Measurements from ENCODE around the gene MACROD2.

Gene MACROD2

DNA sequence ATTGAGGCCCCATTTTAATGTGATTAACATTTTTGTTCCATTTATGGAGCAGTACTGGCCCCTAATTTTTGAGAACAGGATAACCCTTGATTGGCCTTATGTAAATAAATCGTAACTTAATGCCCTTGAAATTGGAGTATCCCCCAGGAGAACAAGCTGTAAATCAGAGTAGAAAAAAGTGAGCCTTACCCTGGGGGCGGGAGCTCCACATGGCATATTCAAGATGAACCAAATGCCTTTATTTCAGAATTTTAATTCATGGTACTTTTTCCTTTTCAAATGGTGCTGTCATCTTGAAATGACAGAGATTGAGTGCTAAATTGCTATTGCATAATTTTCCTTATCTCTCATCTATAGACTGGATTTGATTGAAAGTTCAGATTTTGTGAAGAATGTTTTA lies 1151.6 kb downstream of the MACROD2 start:
- DNase-seq (ENCODE audit: low read depth) = no peak
- TF ChIP-seq, protein P1, sequence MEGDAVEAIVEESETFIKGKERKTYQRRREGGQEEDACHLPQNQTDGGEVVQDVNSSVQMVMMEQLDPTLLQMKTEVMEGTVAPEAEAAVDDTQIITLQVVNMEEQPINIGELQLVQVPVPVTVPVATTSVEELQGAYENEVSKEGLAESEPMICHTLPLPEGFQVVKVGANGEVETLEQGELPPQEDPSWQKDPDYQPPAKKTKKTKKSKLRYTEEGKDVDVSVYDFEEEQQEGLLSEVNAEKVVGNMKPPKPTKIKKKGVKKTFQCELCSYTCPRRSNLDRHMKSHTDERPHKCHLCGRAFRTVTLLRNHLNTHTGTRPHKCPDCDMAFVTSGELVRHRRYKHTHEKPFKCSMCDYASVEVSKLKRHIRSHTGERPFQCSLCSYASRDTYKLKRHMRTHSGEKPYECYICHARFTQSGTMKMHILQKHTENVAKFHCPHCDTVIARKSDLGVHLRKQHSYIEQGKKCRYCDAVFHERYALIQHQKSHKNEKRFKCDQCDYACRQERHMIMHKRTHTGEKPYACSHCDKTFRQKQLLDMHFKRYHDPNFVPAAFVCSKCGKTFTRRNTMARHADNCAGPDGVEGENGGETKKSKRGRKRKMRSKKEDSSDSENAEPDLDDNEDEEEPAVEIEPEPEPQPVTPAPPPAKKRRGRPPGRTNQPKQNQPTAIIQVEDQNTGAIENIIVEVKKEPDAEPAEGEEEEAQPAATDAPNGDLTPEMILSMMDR (conservative IDR thresholded peaks at IDR 0.05; ENCODE audit: control insufficient read depth, insufficient read depth, low read depth, low read length) = no peak
- H3K4me3 ChIP-seq (ENCODE audit: control insufficient read depth, low read depth, low read length) = no peak overlapping the region

DNA sequence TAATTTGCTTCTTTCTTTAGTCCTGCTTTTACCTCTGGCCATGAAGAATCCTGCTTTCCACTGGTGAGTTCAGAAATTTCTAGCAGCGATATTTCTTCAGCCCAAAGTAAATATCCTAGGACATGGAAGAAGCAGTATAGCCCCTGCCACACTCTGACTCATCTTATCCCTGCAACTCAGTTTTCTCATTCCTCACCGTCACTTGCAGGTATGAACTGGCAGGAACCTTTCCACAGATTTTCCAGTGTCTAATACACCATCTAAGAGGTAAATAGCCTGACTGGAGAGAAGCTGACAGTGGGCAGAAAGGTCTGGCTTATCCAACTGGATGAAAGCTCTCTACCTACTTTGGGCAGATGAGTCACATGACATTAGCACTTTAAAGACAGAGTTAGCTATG lies 1158.8 kb downstream of the MACROD2 start:
- no peak overlapping the region for H3K4me3 ChIP-seq (ENCODE audit: control insufficient read depth, low read depth, low read length)
- TF ChIP-seq, protein P1 (conservative IDR thresholded peaks at IDR 0.05; ENCODE audit: control insufficient read depth, insufficient read depth, low read depth, low read length) = no peak
- no peak for DNase-seq (ENCODE audit: low read depth)

DNA sequence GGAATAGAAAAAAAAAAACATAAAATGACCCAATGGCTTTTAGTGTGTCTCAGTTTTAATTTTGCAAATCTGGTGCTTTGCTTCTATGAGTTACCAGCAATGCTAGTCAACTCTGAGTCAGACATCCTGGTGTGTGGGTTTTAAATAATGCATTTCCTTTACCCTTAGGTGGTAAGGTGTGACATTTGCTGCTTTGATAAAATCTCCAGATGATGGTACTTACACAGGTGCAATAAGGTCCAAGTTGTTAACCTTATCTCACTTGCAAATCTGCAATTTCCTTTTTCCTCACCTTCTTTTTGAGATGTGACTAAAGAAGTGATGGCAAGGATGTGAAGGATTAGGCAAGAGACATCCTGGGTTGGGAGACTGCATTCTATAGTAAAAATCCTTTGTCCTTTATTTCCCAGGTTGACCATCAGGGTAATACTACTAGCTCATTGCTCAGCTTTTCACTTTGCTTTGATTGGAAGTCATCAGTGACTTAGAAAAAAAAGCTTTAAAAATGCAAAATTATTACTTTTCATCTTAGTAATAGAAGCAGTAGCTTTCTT lies 1160.6 kb downstream of the MACROD2 start:
- TF ChIP-seq, protein P1 (conservative IDR thresholded peaks at IDR 0.05; ENCODE audit: control insufficient read depth, insufficient read depth, low read depth, low read length) = no peak
- no peak overlapping the region for H3K4me3 ChIP-seq (ENCODE audit: control insufficient read depth, low read depth, low read length)
- no peak for DNase-seq (ENCODE audit: low read depth)

DNA sequence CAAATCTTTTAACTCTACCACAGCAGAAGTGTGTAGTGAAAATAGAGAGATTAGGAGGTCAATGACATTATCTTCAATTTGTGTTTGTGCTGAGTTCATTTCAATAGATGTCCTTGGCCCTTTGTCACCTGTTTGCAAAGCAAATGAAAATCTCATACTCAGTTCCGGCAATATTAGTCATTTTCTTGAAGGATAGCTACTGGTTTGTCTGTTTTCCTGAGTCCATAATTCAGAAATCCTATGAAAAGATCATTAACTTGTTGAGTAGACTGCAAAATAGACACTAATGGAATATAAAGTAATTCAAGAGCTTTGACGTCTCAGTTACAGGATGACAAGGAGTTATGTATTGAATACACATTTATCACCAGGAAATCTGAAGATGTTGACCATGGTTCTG lies 1163.2 kb downstream of the MACROD2 start:
- DNase-seq (ENCODE audit: low read depth) = no peak
- TF ChIP-seq, protein P1 (conservative IDR thresholded peaks at IDR 0.05; ENCODE audit: control insufficient read depth, insufficient read depth, low read depth, low read length) = no peak
- no peak overlapping the region for H3K4me3 ChIP-seq (ENCODE audit: control insufficient read depth, low read depth, low read length)

DNA sequence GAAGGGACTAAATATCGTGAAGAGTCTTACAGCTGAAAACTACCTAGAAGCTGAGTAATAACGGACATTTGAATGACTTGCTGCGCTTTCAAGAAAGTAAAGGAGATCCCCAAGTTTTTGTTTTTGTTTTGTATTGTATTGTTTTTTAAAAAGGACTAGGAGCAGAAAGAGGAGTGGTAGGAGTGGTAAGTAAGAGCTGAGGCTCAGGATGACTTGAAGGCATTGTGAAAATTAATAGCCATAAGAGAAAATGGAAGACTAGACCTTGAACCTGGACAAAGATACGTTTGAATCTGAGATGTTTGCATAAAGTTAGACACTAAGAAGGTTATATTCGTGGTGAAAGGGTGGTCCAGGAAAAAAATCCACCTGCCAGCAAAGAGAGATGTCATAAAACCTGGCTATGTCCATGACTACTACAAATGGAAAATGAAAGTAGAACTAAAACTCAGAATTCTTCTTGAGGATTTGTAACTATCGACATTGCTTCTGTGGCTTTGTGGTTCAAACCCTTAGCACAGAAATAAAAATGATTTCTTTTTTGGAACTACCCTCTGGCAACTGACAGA lies 1166.8 kb downstream of the MACROD2 start:
- DNase-seq (ENCODE audit: low read depth) = no peak
- TF ChIP-seq, protein P1 (conservative IDR thresholded peaks at IDR 0.05; ENCODE audit: control insufficient read depth, insufficient read depth, low read depth, low read length) = no peak

DNA sequence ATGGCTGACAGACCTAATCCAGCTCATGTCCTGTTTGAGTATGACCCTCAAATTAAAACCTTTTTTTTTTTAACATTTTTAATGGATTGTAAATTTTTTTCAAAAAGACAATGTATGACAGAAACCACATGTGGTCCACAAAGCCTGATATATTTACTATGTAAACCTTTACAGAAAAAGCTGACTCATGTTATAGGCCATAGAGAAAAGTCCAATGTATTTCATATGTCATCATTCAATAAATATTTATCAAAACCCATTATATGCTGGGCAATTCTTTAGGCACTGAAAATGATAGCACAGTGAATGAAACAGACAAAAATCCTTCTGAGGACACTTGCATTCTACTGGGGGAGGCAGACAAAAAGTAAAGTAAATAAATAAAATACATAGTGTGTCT lies 1168.3 kb downstream of the MACROD2 start:
- H3K4me3 ChIP-seq (ENCODE audit: control insufficient read depth, low read depth, low read length) = no peak overlapping the region
- no peak for DNase-seq (ENCODE audit: low read depth)
- TF ChIP-seq, protein P1 (conservative IDR thresholded peaks at IDR 0.05; ENCODE audit: control insufficient read depth, insufficient read depth, low read depth, low read length) = no peak

More for the DNA sequence above, 1166.8 kb downstream of the MACROD2 start:
- H3K4me3 ChIP-seq (ENCODE audit: control insufficient read depth, low read depth, low read length) = no peak overlapping the region
